GM11168 (cell line): ENCODE measurements around the gene GRIK1.

Source experiments
- in situ Hi-C: fragments of 300-500 bp; cut with MboI; formaldehyde crosslinking; loops from one replicate; pipeline ENCODE4 v1.12.0; 2022; ENCODE audit warnings: low sequenced_read_pairs; ENCODE audit not compliant: unreplicated experiment

GRIK1 gene

DNA sequence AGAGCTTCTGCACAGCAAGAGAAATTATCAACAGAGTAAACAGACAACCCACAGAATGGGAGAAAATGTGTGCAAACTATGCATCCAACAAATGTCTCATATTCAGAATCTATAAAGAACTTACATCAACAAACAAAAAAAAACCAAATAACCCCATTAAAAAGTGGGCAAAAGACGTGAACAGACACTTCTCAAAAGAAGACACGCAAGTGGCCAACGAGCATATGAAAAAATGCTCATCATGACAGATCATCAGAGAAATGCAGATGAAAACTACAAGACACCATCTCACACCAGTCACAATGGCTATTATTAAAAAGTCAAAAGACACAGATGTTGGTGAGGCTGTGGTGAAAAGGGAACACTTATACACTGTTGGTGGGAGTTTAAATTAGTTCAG is 257.0 kb downstream of the GRIK1 start:
- in situ Hi-C loops, result loop anchor here (5.0 kb wide), 1 partner anchor 75 kb away; no protein-coding TSS in a partner anchor

DNA sequence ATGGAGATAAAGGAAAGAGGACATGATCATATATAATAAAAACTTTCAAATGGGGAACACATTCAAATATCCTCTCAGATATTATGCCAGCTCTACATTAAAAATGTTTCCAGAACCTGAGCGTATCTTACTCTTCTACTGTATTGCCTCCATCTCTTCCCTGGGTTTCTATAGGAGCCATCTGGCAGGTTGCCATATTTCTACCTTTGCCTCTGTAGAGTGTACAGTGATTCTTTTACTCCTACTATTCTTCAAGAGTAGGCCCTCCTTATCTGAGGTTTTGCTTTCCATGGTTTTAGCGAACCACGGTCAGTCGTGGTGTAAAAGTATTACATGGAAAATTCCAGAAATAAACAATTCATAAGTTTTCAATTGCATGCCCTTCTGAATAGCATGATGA is 259.5 kb downstream of the GRIK1 start:
- in situ Hi-C loops, result loop anchor here (5.0 kb wide), 1 partner anchor 73 kb away; no protein-coding TSS in a partner anchor

DNA sequence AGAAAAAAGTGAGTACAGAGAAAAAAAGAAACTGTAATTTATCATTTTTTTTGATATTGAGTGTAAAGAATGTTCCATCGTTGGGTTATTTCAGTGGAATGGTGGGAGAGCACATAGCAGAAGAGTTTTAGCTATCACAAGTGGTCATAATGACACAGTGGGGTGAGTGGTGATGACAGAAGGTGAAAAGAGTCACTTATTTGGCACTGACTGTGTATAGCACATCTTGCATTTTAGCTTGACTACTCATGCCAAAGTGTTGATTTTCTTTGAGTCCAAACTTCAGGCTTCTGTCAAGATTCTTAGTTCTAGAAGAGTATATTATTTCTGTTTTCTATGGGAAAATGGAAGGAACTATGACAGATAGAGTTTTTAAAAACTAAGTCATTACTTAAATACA is 261.2 kb downstream of the GRIK1 start:
- in situ Hi-C loops, result no loop called here

DNA sequence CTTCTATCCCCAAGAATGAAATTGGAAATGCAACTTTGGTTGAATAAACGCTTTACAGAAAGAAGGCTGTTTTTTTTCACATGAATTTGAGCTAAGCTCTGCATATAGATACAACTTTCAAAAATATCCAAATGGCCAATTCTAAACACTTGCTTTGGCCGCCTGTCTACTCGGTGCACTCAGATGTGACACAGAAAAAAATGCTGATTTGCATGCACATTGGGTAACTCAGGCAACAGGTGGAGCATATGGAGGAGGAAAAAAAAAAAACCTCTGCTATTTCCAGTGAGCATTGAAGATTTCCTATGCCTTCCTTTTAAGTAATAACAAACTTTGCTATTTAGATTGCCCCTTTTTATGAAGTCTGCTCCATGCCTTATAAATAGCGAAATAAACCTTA is 262.5 kb downstream of the GRIK1 start:
- in situ Hi-C loops, result no loop called here

GRCh38 chr21:29676395-29676794 is 263.4 kb downstream of the GRIK1 start:
- in situ Hi-C loops, result no loop called here

DNA sequence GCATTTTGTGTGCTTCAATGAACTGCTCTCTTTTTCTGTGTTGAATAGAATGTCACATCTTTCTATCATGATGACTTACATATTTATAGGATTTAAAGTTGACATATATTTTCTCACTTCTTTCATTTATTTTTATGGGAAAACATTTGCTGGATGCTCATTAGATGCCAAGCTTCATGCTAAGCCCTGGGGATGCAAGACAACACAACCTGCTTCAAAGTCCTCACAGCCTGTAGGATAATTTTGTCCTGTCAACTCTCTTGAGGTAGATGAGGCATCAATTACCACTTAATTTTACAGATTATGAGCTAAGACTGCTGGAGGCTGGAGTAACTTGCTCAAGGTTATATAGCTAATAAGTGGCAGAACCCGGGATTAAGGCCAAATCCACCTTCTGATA is 264.3 kb downstream of the GRIK1 start:
- in situ Hi-C loops, result no loop called here

GRCh38 chr21:29674343-29674742 is 265.5 kb downstream of the GRIK1 start:
- in situ Hi-C loops, result no loop called here

- in situ Hi-C loops, result no loop called here
Observed at GRCh38 chr21:29673096-29673610, 266.6 kb downstream of the GRIK1 start.

GRCh38 chr21:29671728-29672127 is 268.1 kb downstream of the GRIK1 start:
- in situ Hi-C loops, result no loop called here

DNA sequence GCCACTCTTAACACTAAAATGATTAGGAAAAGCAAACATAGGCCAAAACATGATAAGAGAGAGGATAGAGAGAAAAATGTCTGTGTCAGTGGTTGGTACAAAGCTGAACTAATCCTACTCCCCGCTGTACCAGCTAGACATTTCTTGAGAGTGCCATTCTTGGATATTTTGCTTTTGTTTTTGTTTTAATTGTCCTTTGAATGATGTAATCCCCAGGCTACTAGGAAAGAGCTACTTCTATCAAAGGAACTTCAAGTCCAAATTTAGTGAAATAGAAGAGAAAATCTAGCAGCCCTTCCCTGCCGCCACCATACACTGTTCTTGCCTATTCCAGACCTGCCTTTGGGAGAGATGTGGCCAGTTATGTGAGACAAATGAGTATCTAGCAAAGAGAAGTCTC is 269.6 kb downstream of the GRIK1 start:
- in situ Hi-C loops, result no loop called here

GRCh38 chr21:29669416-29669815 is 270.4 kb downstream of the GRIK1 start:
- in situ Hi-C loops, result no loop called here

GRCh38 chr21:29667651-29668050 is 272.1 kb downstream of the GRIK1 start:
- in situ Hi-C loops, result no loop called here

- in situ Hi-C loops, result no loop called here
Observed at GRCh38 chr21:29664615-29665014, 275.2 kb downstream of the GRIK1 start.

- in situ Hi-C loops, result no loop called here
Observed at GRCh38 chr21:29661672-29662442, 277.9 kb downstream of the GRIK1 start.

DNA sequence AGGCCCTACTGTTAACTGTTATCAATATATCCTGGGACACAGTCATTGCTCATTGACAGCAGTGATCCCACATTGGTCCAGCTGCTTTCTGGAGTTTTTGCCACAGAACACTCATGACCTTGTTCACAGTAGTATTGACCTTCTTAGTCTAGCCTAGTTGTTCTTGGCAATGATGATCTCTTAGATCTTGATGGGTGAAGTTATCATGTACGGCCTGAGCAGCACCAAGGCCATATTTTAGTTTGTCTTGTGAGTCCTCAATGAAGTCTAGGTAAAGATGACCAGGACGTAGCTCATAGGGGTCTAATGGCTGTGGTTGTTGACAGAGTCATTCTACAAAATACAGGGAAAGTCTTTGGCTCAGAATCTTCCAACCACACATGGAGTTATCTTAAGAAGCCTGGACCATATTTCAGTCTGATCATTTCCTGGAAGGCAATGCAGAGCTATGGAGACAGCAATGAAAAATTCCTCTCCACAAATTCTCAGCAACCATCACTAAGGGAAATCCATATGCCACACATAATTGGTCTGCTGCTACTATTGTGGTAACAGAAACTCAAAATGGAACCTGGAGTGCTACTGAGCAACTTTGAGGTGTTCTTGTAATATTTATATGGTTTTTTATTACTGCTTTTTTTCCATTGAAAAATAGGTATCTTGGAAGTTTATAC is 279.6 kb downstream of the GRIK1 start:
- in situ Hi-C loops, result no loop called here

- in situ Hi-C loops, result no loop called here
Observed at GRCh38 chr21:29658934-29659203, 280.9 kb downstream of the GRIK1 start.

GRCh38 chr21:29658177-29658933 is 281.4 kb downstream of the GRIK1 start:
- in situ Hi-C loops, result no loop called here

DNA sequence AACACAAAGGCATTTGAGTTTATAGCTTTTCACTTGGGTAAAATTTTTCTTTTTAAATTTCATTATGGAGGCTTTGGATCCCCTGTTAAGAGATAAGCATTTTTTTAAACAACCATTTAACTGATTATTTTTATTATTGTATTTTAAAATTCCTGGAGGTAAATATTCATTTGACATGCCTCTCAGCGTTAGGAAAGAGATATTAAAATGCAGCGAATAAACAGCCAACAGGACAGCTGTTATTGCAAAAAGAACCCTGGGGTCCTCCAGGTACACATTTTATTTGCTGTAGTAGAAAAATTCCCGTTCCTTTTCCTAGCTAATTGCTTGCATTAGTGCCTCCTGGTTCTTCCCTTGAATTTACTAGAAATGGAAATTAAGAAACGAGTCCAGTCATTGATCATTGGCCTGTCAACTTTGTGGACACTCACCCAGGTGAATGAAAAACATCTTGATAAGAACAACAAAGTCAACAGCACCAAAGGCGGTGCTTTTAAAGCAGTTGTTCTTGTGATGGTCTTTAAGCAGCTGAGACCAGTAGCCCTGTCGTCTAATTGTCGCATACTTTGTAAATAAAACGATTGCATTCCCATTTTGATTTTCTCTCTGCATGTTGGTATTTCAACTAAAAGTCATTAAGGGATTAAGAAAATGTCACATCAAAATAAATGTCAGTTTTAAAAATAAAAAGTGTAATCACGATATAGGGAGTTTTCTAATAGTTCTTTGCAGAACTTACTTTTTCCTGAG is 282.4 kb downstream of the GRIK1 start:
- in situ Hi-C loops, result no loop called here

- in situ Hi-C loops, result no loop called here
Observed at GRCh38 chr21:29656504-29657239, 283.1 kb downstream of the GRIK1 start.

- in situ Hi-C loops, result no loop called here
Observed at GRCh38 chr21:29655577-29655976, 284.2 kb downstream of the GRIK1 start.
